ENCODE data around the gene SPTSSA.
"Not testable (repeated sequence)": the region's sequence is repeated elsewhere in the genome, so short reads cannot be mapped to it uniquely, and the experiment has no call there.

The SPTSSA gene

DNA sequence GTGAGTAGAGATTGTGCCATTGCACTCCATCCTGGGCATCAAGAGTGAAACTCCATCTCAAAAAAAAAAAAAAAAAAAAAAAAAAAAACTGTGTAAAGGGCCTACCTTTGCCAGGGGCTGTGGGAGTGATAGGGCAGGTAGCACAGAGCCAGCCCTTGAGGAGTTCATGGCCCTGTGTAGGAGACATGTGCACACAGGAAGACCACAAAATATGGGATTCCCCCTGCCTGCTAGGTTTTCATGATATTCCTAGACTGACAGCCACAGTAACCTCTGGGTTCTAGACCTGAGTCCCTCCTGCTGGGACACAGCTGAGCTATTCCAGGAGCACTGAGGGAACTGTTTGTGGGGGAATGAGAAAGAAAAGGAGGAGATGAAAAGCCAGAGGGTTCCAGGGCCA is 8.3 kb upstream of the SPTSSA start:
- DNase-seq = no peak

DNA sequence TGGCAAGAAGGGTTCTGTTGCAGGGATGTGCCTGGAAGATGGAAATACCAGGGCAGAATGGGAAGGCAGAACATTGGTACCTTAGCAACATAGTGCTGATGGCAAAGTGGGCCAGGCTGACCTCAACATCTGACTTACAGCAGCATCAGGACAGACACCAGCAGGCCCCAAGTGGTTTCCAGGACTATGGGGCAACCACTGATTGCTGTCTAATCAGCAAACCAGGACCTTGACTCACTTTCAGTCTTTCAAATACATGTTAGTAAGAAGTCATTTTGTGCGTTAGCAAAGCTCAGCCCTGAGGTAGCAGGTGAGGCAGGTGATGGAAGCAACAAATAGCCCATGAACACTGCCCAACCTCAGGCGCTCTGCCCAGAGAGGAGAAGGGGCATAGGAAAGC is 4.7 kb upstream of the SPTSSA start:
- no peak for DNase-seq

DNA sequence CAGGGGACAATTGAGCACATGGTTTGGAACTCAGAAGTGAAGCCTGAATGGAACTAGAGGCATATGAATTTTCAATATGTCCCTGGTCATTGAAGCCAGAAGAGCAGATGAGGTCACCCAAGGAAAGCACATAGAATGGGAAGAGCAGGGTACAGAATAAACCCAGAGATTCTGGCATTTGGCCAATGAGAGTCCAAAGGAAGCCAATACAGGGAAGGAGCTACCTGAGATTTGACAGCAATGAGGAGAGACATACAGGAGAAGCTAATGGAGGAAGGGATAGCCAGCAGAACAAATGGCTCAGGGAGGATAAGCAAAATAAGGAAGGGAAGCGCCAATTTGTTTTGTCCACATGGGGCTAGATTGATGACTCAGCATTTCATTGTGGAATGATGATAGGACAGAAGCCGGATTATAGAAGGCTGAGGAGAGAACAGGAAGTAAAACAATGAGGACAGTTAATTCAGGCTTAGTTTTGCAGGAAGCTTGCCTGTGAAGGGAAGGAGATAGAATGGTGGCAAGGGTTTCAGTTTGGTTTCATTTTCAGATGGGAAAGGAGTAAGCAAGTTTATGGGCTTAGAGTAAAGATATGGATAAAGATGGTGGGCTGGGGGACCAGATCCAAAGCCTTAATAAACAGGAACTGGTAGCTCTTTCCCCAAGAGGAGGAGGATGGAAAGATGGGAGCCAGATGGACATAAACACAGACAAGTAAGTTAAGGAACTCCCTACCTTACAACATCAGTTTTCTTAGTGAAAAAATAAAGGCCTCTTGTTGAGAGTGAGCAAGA is 3.2 kb upstream of the SPTSSA start:
- DNase-seq = peak in 1 of 2 experiments; percentile 25

DNA sequence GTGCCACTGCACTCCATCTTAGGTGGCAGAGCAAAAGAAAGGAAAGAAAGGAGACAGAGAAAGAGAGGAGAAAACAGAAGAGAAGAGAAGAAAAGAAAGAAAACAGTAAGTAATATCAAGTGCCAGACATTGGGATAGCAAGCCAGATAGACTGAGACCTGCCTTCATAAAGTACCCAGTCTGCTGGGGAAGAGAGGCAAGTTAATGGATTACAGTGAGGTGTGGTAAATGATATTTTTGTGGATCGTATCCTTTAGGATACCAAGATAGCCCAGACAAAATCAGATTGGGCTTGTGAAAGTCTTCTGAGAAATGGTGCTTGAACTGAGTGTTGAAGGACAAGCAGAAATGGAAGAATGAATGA is 1.5 kb upstream of the SPTSSA start:
- no peak for DNase-seq

DNA sequence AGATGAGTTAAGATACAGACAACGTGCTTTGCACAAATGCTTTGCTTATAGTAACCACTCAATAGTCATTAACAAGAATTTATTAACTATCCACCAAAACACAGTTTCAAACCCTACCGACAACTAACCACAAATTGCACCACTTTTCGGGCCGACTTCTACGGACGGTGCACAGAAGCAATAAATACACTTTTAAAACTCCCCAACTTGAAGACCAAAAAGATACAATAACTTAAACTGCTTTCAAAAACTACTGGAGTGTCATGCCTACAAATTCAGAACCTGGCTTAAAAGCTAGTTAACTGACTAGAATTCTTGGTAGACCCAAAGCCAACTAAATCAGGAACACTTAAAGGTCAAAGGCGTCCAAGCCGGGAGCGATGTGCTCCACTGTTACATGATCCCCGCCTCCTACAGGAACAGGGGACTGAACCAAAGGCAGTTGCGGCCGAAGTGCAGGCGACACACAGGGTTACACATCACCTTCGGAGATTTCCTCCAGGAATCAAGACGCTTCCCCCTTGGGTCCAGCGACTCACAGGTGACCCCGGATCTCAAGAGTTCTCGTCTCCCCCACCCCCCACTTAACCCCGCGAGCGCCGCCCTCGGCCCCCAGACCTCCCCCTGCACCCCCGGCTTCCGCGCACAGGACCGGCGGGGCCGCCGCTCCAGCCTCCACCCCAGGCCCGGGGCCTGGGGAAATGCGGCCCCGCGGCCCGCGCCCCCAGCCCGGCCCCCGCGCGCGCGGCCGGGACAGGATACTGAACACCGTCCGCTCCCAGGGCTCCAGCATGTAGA is 507 bp downstream of the SPTSSA start:
- DNase-seq = peak; percentile 34 to 46

DNA sequence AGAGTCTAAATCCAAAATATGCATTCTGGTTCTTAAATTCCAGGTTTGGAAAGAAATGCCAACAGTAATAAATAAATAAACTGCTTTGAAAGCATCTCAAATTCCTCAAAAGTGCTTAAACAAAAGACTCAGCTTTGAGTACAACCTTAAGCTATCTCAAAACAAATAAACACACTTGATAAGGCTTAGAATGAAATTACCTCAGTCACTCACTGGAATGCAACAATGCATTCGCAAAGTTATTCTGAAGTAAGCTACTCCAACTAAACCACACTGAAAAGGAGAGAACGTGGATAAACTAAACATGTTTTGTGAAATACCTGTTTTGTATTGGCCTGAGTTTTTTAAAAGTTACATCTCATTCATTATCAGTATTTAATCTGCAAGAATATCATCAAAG is 1.2 kb downstream of the SPTSSA start:
- no peak for DNase-seq

DNA sequence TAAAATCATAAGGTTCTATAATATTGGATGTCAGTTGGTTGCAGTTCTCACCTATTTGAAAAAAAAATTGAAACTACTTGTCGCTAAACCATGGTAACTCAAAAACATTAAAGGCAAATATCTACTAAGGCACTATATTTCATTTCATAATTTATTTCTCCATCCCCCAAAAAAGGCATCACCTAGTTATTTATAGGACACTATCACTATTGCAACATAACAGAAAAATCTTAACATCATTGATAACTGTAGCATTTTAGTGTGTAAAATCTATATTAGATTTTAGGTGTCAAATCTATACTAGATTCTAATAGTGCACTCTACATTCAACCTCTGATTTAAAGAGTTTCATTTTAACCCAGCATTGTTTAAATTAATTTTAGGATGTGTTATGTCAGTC is 1.7 kb downstream of the SPTSSA start:
- DNase-seq = no peak

DNA sequence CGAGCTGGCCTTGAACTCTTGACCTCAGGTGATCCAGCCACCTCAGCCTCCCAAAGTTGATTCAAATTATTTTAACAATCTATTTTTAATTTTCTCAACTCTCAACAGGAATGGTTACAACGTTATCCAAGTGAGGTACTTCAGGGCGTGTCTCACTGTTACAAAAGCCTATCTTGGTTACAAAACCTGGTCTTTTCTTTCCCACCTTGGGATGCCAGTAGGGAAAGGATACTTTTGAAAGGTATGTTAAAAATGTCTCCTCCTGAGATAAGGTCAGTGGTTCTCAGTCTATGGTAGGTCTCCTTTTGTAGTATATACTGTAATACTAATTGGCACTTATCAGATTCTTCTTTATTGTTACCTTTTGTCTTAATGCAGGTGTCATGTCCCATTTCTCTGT is 4.9 kb downstream of the SPTSSA start:
- no peak for DNase-seq

DNA sequence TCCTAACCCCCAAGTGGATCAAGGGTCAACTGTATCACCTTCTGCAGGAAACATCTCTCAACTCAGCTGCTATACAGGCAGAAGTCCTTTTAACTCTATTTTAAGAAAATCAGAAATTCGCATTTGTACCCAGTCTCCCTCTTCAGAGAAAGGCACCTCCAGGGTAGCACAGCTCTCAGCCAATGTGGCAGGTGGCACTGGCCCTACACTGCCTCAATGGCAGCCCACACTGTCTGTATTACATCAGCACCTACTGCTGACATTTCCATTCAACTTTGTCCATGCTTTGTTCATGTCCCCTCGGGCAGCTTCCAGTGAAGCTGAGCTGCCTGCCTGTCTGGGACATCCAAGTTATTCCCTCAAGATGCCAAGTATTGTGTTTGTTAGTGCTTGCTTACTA is 8.8 kb downstream of the SPTSSA start:
- peak in 1 of 2 experiments; percentile 49 for DNase-seq

DNA sequence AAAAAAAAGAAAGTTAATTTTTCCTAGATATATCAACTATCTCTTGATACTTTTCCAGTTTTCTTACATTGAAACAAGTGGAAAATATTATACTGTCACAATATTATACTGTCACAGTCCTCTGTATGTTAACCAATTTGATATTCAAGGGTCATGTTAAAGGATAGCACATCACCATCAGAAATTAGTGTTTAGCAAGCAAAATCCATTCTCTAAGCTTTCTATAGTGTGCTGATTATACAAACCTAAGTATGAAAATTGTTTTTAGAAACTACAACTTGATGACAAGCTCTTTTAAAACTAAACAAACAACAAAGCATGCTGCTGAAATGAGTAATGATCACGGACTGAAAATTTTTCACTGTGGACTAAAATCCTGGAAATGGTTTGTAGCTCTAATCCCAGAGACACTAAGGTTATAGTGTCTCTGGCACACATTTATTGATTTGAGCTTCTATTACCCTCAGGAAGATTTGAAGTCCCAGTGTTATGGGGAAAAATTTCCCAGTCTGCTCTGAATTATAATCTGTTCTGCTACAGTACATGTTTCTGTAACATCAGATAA is 9.7 kb downstream of the SPTSSA start:
- DNase-seq = peak in 1 of 2 experiments; percentile 13

DNA sequence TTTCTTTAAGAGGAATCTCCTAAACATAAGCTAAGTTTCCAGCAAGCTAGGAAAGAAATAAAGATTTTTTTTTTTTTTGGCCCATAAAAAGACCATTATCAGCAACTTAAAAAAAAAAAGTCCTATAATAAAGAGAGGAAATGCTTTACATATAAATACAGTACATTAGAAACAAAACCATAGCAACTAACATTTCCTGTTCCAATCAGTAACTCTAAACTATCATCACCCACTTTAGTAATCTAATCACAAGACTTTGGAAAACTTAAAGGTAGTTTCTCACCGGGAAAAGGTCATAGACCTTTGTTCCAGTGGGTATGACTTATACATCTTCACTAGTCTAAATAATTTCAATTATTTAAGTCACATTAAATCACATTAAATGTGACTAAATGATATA is 11.1 kb downstream of the SPTSSA start:
- DNase-seq = peak in 1 of 2 experiments; percentile 67

DNA sequence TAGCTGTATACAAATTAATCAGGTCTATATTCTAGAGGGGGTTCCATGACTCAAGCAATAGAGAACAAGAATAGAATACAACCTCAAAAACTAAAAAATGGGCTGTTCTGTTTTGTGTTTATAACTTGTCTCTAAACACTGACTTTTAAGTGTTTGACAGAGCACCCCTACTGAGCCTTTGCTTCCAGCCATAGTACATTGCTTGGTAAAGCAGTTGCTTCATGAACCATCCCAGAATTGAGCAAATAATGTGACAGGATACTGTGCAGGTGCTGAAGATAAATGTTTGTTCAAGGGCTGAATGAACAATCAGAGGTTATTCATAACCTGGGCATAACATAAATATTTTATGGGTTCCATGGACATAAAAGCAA is 11.5 kb downstream of the SPTSSA start:
- DNase-seq = peak; percentile 82 to 97

DNA sequence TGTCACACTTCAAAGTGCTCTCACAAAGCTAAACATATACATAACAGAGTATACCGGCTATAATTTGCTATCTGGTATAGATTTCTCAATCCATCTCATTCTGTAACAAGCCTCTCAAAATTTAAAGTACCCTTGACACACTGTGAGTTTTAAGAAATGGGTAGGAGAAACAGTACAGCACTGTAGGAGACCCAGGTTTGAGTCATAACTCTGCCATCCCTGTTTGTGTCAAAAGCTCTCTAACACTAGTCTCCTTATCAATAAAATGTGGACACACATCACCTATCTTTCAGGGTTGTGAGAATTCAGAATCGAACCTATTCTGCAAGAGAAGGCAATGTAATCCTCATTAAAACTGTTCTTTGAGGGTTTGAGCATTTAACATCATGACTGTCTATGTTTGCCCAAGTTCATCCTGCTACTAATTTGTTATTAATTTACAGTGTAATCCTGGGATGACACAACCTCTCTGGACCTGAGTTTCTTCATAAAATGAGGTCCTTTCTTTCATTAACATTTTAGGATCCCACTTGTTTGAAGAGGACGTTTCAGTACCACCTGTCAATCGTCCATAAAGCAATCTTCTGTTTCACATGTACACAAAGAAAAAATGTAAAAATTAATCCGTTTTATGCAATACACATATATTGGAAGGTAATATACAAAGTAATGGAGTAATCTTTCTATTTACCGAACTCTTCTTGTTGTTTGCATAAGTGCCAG is 12.1 kb downstream of the SPTSSA start:
- DNase-seq = no peak

DNA sequence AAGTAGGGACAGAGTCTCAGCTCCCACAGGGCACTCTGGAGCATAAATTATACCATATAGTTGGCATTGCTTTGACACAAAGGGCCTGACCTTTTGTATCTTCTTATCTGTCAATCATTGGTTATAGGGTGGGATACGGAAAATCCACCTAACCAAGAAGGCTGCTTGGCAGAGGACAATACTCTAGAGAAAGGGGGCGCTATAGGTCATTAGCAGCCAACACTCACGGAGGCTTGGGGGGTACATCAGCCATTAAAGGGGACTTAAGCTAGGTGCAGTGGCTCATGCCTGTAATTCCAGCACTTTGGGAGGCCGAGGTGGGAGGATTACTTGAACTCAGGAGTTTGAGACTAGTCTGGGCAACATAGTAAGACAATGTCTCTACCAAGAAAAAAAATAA is 22.9 kb downstream of the SPTSSA start:
- no peak for DNase-seq

DNA sequence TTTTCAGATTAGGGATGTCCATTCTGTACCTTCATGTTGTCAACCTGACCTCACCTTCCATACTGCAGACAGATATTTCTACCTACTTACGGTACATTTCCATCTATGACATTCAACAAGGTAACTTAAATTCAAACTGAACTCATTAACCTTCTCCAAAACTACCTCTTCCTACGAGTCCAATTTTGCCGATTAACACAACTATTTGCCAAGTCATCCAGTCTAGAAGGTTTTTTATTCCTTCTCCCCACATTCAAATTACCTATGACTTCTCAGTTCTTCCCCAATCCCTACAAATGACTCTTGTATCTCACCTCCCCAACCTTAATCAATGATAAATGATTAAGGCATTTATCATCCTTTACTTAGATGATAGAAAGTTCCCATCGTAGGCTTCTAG is 23.6 kb downstream of the SPTSSA start:
- DNase-seq = no peak

DNA sequence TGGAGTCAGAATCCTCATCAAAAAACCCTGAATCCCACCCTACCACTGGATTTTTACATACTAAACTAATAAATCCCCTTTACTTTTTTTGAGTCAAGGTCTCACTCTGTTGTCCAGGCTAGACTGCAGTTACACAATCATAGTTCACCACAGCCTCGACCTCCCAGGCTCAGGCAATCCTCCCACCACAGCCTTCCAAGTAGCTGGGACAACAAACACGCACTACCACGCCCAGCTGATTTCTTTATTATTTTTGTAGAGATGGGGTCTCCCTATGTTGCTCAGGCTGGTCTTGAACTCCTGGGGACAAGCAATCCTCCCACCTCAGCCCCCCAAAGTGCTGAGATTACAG is 24.3 kb downstream of the SPTSSA start:
- no peak for DNase-seq

DNA sequence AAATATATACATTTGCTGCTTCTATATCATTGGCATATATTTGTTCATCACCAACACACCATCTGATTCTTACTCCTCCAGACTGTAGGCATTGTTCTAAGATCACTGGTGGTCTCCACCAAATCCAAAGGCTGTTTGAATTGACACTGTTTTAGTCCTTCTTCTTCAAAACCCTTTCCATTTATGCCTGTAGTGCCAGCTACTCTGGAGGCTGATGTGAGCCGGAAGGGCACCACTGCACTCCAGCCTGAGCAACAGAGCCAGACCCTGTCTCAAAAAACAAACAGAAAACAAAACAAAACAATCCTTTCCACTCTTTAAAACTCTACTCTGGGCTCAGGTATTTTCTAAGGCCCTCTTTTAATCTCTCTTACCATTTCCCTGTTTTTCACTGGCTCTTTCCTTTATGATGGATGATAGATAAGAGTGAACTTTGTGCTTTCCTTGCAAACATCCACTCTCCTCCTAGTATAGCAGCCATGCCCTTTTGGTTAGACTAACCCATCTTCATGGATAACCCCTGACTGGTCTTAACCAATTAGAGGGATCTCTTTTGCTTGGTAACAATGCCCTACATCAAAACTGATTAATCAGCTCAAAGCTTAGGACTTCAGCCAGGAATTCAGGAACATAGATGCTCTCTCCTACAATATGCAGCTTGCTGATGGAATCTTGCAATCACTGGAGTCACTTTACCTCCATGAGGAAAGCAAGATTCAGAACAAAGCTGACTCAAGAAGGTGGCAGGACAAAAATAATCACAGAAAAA is 24.9 kb downstream of the SPTSSA start:
- DNase-seq = no peak

DNA sequence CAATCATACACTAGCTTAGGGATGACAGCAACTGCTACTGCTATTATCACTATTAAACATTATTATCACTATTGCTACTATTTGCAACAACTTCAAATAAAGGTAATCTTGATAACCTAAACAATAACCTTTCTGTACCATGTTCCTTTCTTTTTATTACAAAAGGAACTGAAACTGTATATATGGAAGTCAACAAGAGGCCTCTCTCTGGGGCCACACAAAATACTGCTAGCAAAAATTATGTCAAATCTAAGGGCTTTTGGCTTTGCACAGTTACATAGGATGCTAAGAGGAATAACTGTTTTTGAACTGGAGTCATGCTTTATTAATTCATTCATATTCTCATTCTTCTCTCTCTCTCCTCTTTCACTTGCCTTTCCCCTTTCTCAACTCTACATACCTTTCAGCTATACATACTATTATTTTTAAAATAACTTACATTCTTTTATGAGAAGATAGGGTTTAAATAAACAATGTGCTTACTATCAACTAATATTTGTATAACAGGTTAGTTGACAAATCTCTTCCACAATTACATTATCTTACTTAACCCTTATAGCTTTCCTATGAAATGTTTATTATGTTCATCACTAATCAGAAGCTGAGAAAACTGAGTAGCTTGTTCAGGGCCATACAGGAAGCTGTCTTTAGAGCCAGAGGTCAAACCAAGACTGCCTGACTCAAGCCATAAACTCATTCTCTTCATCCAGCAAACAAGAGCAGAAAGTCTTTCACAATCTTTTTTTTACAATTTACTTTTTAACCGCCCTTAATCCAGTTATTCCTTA is 25.7 kb downstream of the SPTSSA start:
- no peak for DNase-seq

DNA sequence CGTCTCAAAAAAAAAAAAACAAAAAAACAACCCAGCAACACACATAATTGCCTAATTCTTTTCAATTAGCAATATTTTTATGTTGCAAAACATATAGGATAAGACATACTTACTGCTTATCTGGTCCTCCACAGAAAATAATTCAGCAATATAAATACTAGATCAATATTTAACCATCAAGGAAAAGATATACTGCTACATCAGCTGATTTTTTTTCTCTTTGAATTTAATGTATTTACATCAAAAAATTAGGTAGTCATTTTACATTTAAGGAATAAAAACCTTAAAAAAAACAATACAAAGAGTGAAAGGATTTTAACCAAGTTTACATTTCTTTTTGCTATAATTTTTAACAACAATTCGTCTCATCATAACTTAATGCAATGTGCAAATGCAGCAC is 28.1 kb downstream of the SPTSSA start:
- no peak for DNase-seq

DNA sequence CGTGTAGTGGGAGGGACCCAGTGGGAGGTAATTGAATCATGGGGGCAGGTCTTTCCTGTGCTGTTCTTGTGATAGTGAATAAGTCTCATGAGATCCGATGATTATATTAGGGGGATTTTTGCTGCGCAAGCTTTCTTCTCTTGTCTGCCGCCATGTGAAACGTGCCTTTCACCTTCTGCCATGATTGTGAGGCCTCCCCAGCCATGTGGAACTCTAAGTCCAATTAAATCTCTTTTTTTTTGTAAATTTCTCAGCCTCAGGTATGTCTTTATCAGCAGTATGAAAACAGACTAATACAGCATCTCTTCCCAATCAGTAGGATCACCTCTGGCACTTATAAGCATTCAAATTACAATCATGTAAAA is 34.0 kb downstream of the SPTSSA start:
- not testable (repeated sequence) for DNase-seq

DNA sequence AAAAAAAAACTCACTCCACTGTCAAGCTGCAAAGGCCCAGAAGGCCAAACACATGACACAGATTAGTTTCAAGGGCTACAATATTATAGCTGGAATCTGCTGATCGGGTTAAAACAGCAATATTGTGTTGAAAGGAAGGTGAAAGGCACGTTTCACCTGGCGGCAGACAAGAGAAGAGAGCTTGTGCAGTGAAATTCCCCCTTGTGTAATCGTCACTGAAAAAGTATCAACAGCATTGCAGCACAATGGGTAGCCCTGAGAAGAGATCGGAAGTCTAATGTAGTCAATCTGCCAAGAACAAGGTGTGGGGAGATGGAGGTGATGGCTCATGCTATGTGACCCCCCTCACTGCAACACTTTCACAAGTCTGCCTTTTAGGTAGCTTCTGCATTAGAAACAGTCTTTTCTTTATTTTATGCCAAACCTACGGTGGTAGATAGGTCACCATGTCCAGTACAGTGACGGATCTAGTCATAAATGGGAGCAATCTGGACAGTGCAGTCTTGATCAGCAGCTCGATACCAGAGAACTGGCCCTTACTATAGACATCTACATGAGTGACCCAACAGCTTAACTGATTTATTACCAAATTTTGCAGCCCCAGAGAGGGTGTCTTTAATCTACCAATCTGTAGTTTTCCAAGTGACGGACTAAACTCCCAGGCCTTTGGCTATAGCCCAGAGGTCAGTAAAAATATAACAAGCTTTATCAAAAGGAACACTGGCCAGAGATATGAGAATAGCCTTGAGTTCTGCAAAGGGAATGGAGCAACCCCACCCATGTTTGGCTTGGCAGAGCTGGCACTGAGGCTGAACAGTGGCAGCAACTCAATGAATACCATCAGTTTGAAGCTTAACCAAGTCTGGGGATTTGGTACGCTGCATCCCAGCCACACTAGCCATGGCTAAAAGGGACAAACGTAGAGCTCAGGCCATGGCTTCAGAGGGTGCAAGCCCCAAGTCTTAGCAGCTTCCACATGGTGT is 35.4 kb downstream of the SPTSSA start:
- DNase-seq = no peak

Measured in NCI-H2081 (cell line).